ENCODE measurements around the gene GRK5. TPM values are rescaled to one million over a fixed set of nuclear protein-coding genes. Genes with fewer than 3 reads are reported as not detected.
A peak's percentile ranks its signal among the peaks of the same experiment; 100 is the strongest.
"Not testable (repeated sequence)": the region's sequence is repeated elsewhere in the genome, so short reads cannot be mapped to it uniquely, and the experiment has no call there.

Gene GRK5
- total RNA-seq, 1 donor, result 1.8 TPM

DNA sequence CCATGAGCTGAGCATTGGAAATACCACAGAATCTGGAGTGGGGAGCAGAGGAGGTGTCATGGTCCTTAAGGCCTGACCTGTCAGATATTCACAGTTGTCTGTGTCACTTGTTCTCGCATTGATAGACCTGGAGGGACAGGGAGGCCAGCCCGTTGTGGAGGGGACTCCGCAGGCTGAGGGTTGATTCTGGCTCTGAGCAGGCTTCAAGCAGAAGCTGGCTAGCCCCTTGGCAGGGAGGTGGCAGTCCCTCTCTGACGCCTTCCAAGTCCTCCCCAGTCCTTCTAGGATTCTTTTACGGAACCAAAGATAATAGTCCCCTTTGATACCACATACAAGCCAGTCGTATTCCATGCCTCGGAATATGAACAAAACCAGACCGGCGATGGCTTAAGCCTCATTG lies 65.4 kb downstream of the GRK5 start:
- no peak overlapping the region for H2AFZ ChIP-seq (ENCODE audit: low read length)
- H3K4me1 ChIP-seq (ENCODE audit: insufficient read depth, low read length), result peaks cover 14% of the 10 kb centered on the region
- no peaks in the 10 kb centered on the region for H3K27me3 ChIP-seq (ENCODE audit: insufficient read depth, low read length)
- H3K9me3 ChIP-seq (ENCODE audit: low read depth, low read length), result no peaks in the 10 kb centered on the region
- no peak for DNase-seq (ENCODE audit: insufficient read length, low spot score, missing footprints)
- H3K27ac ChIP-seq (ENCODE audit: low read depth, low read length), result no peak overlapping the region
- no peak overlapping the region for H3K4me3 ChIP-seq (ENCODE audit: insufficient read depth, low read length)
- no peaks in the 10 kb centered on the region for H3K36me3 ChIP-seq (ENCODE audit: insufficient read depth, low read length)
- peaks cover 11% of the 10 kb centered on the region for H4K20me1 ChIP-seq (ENCODE audit: insufficient read depth, low read length)
- H3K4me2 ChIP-seq (ENCODE audit: insufficient read depth, low read length), result no peak overlapping the region
- no peaks in the 10 kb centered on the region for H3K79me2 ChIP-seq (ENCODE audit: insufficient read depth, low read length)
- TF ChIP-seq, protein P1, sequence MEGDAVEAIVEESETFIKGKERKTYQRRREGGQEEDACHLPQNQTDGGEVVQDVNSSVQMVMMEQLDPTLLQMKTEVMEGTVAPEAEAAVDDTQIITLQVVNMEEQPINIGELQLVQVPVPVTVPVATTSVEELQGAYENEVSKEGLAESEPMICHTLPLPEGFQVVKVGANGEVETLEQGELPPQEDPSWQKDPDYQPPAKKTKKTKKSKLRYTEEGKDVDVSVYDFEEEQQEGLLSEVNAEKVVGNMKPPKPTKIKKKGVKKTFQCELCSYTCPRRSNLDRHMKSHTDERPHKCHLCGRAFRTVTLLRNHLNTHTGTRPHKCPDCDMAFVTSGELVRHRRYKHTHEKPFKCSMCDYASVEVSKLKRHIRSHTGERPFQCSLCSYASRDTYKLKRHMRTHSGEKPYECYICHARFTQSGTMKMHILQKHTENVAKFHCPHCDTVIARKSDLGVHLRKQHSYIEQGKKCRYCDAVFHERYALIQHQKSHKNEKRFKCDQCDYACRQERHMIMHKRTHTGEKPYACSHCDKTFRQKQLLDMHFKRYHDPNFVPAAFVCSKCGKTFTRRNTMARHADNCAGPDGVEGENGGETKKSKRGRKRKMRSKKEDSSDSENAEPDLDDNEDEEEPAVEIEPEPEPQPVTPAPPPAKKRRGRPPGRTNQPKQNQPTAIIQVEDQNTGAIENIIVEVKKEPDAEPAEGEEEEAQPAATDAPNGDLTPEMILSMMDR (IDR thresholded peaks at IDR 0.05; ENCODE audit: extremely low read depth, low read depth, low read length), result no peak

DNA sequence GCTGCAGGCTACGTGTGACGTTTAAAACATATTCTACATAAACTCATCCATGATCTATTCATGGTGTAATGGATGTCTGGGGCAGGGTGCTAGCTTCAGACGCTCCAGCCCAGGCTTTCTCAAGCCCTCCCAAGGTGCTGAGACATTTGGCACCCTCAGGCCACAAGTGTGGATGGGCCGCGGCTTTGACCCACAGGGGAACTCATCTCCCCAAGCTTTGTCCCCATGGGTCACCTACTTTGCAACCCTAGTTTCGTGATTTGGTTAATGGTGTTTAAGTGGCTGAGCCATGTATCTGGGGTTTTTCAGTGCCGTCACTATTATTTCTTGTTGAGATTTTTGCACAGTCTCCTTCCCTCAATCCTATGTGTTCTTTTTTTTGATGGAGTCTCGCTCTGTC lies 66.0 kb downstream of the GRK5 start:
- H4K20me1 ChIP-seq (ENCODE audit: insufficient read depth, low read length), result peaks cover 11% of the 10 kb centered on the region

DNA sequence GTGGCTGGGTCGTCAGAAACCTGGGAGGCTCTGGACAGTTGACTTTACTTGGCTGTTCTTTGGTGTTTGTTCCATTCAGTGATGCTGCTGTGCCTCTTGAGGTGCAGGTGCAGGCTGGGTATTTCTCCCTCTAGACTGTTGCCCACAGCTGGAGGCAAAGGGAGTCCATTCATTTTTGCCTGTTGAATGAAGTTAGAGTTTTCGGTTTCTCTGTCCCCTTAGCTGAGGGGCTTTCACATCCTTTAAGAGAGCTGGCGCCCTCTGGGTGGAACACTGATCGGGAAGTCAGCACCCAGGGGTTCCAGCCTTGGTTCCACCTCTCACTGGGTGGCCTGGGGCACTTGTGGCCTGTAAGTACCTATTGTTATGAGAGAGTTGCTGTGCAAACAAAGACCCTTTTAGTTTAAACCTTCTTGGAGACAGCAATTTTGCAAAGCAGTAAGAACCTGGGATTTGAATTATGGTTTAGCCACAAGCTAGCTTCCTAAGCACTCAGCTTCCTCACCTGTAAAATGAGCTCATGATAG lies 67.2 kb downstream of the GRK5 start:
- H3K9me3 ChIP-seq (ENCODE audit: low read depth, low read length), result no peaks in the 10 kb centered on the region
- peaks cover 14% of the 10 kb centered on the region for H3K4me1 ChIP-seq (ENCODE audit: insufficient read depth, low read length)
- no peak overlapping the region for H3K27ac ChIP-seq (ENCODE audit: low read depth, low read length)
- DNase-seq (ENCODE audit: insufficient read length, low spot score, missing footprints), result no peak
- TF ChIP-seq, protein P1 (IDR thresholded peaks at IDR 0.05; ENCODE audit: extremely low read depth, low read depth, low read length), result no peak
- H3K36me3 ChIP-seq (ENCODE audit: insufficient read depth, low read length), result no peaks in the 10 kb centered on the region
- H3K4me3 ChIP-seq (ENCODE audit: insufficient read depth, low read length), result no peak overlapping the region
- H3K4me2 ChIP-seq (ENCODE audit: insufficient read depth, low read length), result no peak overlapping the region
- peaks cover 11% of the 10 kb centered on the region for H4K20me1 ChIP-seq (ENCODE audit: insufficient read depth, low read length)
- no peaks in the 10 kb centered on the region for H3K27me3 ChIP-seq (ENCODE audit: insufficient read depth, low read length)
- no peaks in the 10 kb centered on the region for H3K79me2 ChIP-seq (ENCODE audit: insufficient read depth, low read length)
- H2AFZ ChIP-seq (ENCODE audit: low read length), result no peak overlapping the region

More for the DNA sequence above, 66.0 kb downstream of the GRK5 start:
- Histone ChIP-seq H3K4me2 (ENCODE audit: insufficient read depth, low read length) (no peak overlapping the region), H3K4me3 (ENCODE audit: insufficient read depth, low read length) (no peak overlapping the region), H3K79me2 (ENCODE audit: insufficient read depth, low read length) (no peaks in the 10 kb centered on the region), H3K9me3 (ENCODE audit: low read depth, low read length) (no peaks in the 10 kb centered on the region), H2AFZ (ENCODE audit: low read length) (no peak overlapping the region), H3K27ac (ENCODE audit: low read depth, low read length) (no peak overlapping the region), H3K27me3 (ENCODE audit: insufficient read depth, low read length) (no peaks in the 10 kb centered on the region), H3K36me3 (ENCODE audit: insufficient read depth, low read length) (no peaks in the 10 kb centered on the region), H3K4me1 (ENCODE audit: insufficient read depth, low read length) (peaks cover 14% of the 10 kb centered on the region)
- DNase-seq (ENCODE audit: insufficient read length, low spot score, missing footprints), result no peak
- TF ChIP-seq, protein P1 (IDR thresholded peaks at IDR 0.05; ENCODE audit: extremely low read depth, low read depth, low read length), result no peak

DNA sequence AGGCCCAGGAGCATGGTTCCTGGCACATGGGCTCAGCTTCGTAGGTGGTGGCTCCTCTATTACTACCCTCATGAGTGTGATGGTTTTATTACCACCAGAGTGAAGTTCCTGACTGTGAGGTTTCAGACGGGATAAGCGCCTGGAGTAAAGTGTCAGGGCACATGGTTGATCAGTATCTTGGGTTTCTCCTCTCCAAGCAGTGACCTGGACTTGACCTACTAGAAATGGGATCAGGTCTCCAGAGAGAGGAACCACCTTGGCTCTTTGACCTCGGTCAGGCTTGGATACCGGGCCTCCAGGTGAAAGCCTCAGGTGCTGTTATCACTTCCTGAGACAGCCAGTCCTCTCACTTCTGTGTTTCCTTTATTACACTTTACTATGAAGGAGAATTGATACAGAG lies 67.7 kb downstream of the GRK5 start:
- no peaks in the 10 kb centered on the region for H3K79me2 ChIP-seq (ENCODE audit: insufficient read depth, low read length)

DNA sequence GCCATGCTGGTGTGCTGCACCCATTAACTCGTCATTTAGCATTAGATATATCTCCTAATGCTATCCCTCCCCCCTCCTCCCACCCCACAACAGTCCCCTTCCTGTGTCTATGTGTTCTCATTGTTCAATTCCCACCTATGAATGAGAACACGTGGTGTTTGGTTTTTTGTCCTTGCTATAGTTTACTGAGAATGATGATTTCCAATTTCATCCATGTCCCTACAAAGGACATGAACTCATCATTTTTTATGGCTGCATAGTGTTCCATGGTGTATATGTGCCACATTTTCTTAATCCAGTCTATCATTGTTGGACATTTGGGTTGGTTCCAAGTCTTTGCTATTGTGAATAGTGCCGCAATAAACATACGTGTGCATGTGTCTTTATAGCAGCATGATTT lies 68.8 kb downstream of the GRK5 start:
- H3K27ac ChIP-seq (ENCODE audit: low read depth, low read length); H3K4me2 ChIP-seq (ENCODE audit: insufficient read depth, low read length): not testable (repeated sequence)

More for the DNA sequence above, 67.7 kb downstream of the GRK5 start:
- Histone ChIP-seq H4K20me1 (ENCODE audit: insufficient read depth, low read length) (peaks cover 11% of the 10 kb centered on the region), H3K9me3 (ENCODE audit: low read depth, low read length) (no peaks in the 10 kb centered on the region), H3K27me3 (ENCODE audit: insufficient read depth, low read length) (no peaks in the 10 kb centered on the region), H2AFZ (ENCODE audit: low read length) (no peak overlapping the region), H3K4me2 (ENCODE audit: insufficient read depth, low read length) (peak overlapping the region; percentile 45), H3K4me1 (ENCODE audit: insufficient read depth, low read length) (peaks cover 14% of the 10 kb centered on the region), H3K27ac (ENCODE audit: low read depth, low read length) (no peak overlapping the region), H3K4me3 (ENCODE audit: insufficient read depth, low read length) (no peak overlapping the region), H3K36me3 (ENCODE audit: insufficient read depth, low read length) (no peaks in the 10 kb centered on the region)
- TF ChIP-seq, protein P1 (IDR thresholded peaks at IDR 0.05; ENCODE audit: extremely low read depth, low read depth, low read length), result no peak
- no peak for DNase-seq (ENCODE audit: insufficient read length, low spot score, missing footprints)

More for the DNA sequence above, 68.8 kb downstream of the GRK5 start:
- H3K4me1 ChIP-seq (ENCODE audit: insufficient read depth, low read length); H3K79me2 ChIP-seq (ENCODE audit: insufficient read depth, low read length); H3K36me3 ChIP-seq (ENCODE audit: insufficient read depth, low read length); DNase-seq (ENCODE audit: insufficient read length, low spot score, missing footprints); H3K27me3 ChIP-seq (ENCODE audit: insufficient read depth, low read length); H3K9me3 ChIP-seq (ENCODE audit: low read depth, low read length); H3K4me3 ChIP-seq (ENCODE audit: insufficient read depth, low read length); H2AFZ ChIP-seq (ENCODE audit: low read length): not testable (repeated sequence)
- peaks cover 11% of the 10 kb centered on the region for H4K20me1 ChIP-seq (ENCODE audit: insufficient read depth, low read length)
